HG03045 (cell line): Measurements from ENCODE around the gene SLC16A5.
"Not testable (repeated sequence)": the region's sequence is repeated elsewhere in the genome, so short reads cannot be mapped to it uniquely, and the experiment has no call there.

ENCODE experiments used
- ATAC-seq: cut with Tn5 transposase; IDR thresholded peaks from one replicate; pipeline ENCODE4 v1.9.1; 2021; ENCODE audit warnings: mild to moderate bottlenecking, moderate library complexity; ENCODE audit not compliant: unreplicated experiment

Gene SLC16A5

GRCh38 chr17:75063626-75064025, 24.1 kb upstream of the SLC16A5 start:
- ATAC-seq, result no peak

- no peak for ATAC-seq
Measured at GRCh38 chr17:75064040-75064439, 23.7 kb upstream of the SLC16A5 start.

GRCh38 chr17:75064460-75064859, 23.3 kb upstream of the SLC16A5 start:
- no peak for ATAC-seq

- ATAC-seq, result no peak
Measured at GRCh38 chr17:75064867-75065561, 22.7 kb upstream of the SLC16A5 start.

GRCh38 chr17:75065562-75066151, 22.1 kb upstream of the SLC16A5 start:
- no peak for ATAC-seq

GRCh38 chr17:75067856-75068255, 19.9 kb upstream of the SLC16A5 start:
- no peak for ATAC-seq

GRCh38 chr17:75068750-75069149, 19.0 kb upstream of the SLC16A5 start:
- ATAC-seq, result no peak

- ATAC-seq, result no peak
Measured at GRCh38 chr17:75069783-75070182, 18.0 kb upstream of the SLC16A5 start.

- not testable (repeated sequence) for ATAC-seq
Measured at GRCh38 chr17:75071478-75072271, 16.1 kb upstream of the SLC16A5 start.

- not testable (repeated sequence) for ATAC-seq
Measured at GRCh38 chr17:75072909-75073308, 14.8 kb upstream of the SLC16A5 start.

- no peak for ATAC-seq
Measured at GRCh38 chr17:75073618-75074047, 14.1 kb upstream of the SLC16A5 start.

- no peak for ATAC-seq
Measured at GRCh38 chr17:75074532-75074931, 13.2 kb upstream of the SLC16A5 start.

GRCh38 chr17:75075597-75076336, 12.0 kb upstream of the SLC16A5 start:
- ATAC-seq, result no peak

GRCh38 chr17:75077072-75077495, 10.7 kb upstream of the SLC16A5 start:
- ATAC-seq, result no peak

GRCh38 chr17:75077496-75078283, 10.1 kb upstream of the SLC16A5 start:
- peak; percentile 46 for ATAC-seq

GRCh38 chr17:75078284-75079022, 9.3 kb upstream of the SLC16A5 start:
- peak; percentile 33 for ATAC-seq

GRCh38 chr17:75079023-75079373, 8.8 kb upstream of the SLC16A5 start:
- ATAC-seq, result no peak

GRCh38 chr17:75081611-75082540, 5.9 kb upstream of the SLC16A5 start:
- ATAC-seq, result no peak

- ATAC-seq, result no peak
Measured at GRCh38 chr17:75082683-75083082, 5.1 kb upstream of the SLC16A5 start.
